HL-60 (cell line): ENCODE data around the gene AGAP1.

Source experiments
- CTCF ChIP-seq: IDR thresholded peaks from one replicate; pipeline ENCODE4 v1.5.1; 2011; ENCODE audit warnings: low read length, control low read depth, inconsistent platforms; ENCODE audit not compliant: insufficient read depth
- POLR2AphosphoS5 ChIP-seq: IDR thresholded peaks from 2 replicates; pipeline ENCODE4 v1.6.1; 2012; ENCODE audit warnings: low read depth

- TF ChIP-seq POLR2AphosphoS5 (no peak), CTCF (no peak)
These were observed 32.0 kb upstream of the AGAP1 start for GRCh38 chr2:235461763-235462414.
